GM23338 (cell line): Measurements from ENCODE around the gene SLC23A2.

Experiments used
- CREB1 ChIP-seq: fragments of 250-450 bp; sonication (Bioruptor Pico); IDR thresholded peaks from 2 replicates; pipeline ENCODE4 v1.5.0; 2020; ENCODE audit warnings: low read depth, mild to moderate bottlenecking, moderate library complexity
- CTCF ChIP-seq, 2 experiments: fragments of 200-600 bp in 1 of 2; sonication (generic) in 1 of 2; conservative IDR thresholded peaks; 2 replicates each; pipeline versions ENCODE4 v1.5.1 to v1.6.1; 2016 to 2017; ENCODE audit warnings: antibody characterized with exemption in 2 of 2, low read depth in 2 of 2, mild to moderate bottlenecking in 2 of 2, moderate library complexity in 1 of 2
- ETS1 ChIP-seq: IDR thresholded peaks from 2 replicates; pipeline ENCODE4 v1.6.1; 2016; ENCODE audit warnings: antibody characterized with exemption
- EZH2 ChIP-seq: fragments of 200-600 bp; sonication (generic); IDR thresholded peaks from one replicate; pipeline ENCODE4 v1.8.0; 2017; ENCODE audit warnings: antibody characterized with exemption, mild to moderate bottlenecking, low read depth; ENCODE audit not compliant: unreplicated experiment
- EZH2phosphoT487 ChIP-seq: fragments of 200-600 bp; sonication (generic); IDR thresholded peaks from one replicate; pipeline ENCODE4 v1.8.1; 2018; ENCODE audit warnings: antibody characterized with exemption; ENCODE audit not compliant: unreplicated experiment
- JUNB ChIP-seq: IDR thresholded peaks from one replicate; pipeline ENCODE4 v1.6.1; 2016; ENCODE audit warnings: antibody characterized with exemption; ENCODE audit not compliant: unreplicated experiment
- NANOG ChIP-seq: IDR thresholded peaks from 2 replicates; pipeline ENCODE4 v1.6.1; 2016; ENCODE audit warnings: antibody characterized with exemption, borderline replicate concordance
- POLR2AphosphoS5 ChIP-seq: IDR thresholded peaks from 2 replicates; pipeline ENCODE4 v1.6.1; 2016; ENCODE audit warnings: antibody characterized with exemption, low read depth
- STAT1 ChIP-seq: IDR thresholded peaks from one replicate; pipeline ENCODE4 v1.6.1; 2016; ENCODE audit warnings: antibody characterized with exemption; ENCODE audit not compliant: unreplicated experiment
- ZNF114 ChIP-seq: fragments of 250-450 bp; sonication (Bioruptor Pico); IDR thresholded peaks from 2 replicates; pipeline ENCODE4 v1.5.0; 2020; ENCODE audit warnings: mild to moderate bottlenecking, moderate library complexity
- ZNF331 ChIP-seq: fragments of 250-450 bp; sonication (Bioruptor Pico); IDR thresholded peaks from 2 replicates; pipeline ENCODE4 v1.5.0; 2020; ENCODE audit warnings: low read depth, mild to moderate bottlenecking, moderate library complexity
- ZNF462 ChIP-seq: fragments of 250-450 bp; sonication (Bioruptor Pico); IDR thresholded peaks from 2 replicates; pipeline ENCODE4 v1.5.0; 2020; ENCODE audit warnings: mild to moderate bottlenecking, moderate library complexity
- TF ChIP-seq, protein P1 (sequence below): IDR thresholded peaks from one replicate; pipeline ENCODE4 v1.6.1; 2018; ENCODE audit warnings: antibody characterized with exemption; ENCODE audit not compliant: unreplicated experiment

- TF ChIP-seq CTCF (conservative IDR thresholded peaks at IDR 0.05; ENCODE audit: low read depth in 2 of 2) (no peak), EZH2phosphoT487 (no peak), CREB1 (CRISPR knock-in tag) (no peak), POLR2AphosphoS5 (no peak), EZH2 (no peak), ETS1 (no peak), JUNB (no peak), STAT1 (no peak), ZNF114 (CRISPR knock-in tag) (no peak), ZNF331 (no peak), ZNF462 (CRISPR knock-in tag) (no peak), NANOG (no peak)
- TF ChIP-seq, protein P1, sequence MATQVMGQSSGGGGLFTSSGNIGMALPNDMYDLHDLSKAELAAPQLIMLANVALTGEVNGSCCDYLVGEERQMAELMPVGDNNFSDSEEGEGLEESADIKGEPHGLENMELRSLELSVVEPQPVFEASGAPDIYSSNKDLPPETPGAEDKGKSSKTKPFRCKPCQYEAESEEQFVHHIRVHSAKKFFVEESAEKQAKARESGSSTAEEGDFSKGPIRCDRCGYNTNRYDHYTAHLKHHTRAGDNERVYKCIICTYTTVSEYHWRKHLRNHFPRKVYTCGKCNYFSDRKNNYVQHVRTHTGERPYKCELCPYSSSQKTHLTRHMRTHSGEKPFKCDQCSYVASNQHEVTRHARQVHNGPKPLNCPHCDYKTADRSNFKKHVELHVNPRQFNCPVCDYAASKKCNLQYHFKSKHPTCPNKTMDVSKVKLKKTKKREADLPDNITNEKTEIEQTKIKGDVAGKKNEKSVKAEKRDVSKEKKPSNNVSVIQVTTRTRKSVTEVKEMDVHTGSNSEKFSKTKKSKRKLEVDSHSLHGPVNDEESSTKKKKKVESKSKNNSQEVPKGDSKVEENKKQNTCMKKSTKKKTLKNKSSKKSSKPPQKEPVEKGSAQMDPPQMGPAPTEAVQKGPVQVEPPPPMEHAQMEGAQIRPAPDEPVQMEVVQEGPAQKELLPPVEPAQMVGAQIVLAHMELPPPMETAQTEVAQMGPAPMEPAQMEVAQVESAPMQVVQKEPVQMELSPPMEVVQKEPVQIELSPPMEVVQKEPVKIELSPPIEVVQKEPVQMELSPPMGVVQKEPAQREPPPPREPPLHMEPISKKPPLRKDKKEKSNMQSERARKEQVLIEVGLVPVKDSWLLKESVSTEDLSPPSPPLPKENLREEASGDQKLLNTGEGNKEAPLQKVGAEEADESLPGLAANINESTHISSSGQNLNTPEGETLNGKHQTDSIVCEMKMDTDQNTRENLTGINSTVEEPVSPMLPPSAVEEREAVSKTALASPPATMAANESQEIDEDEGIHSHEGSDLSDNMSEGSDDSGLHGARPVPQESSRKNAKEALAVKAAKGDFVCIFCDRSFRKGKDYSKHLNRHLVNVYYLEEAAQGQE = no peak
Measured at GRCh38 chr20:4978050-4978918, 23.0 kb downstream of the SLC23A2 start.
